SK-N-SH (cell line): Measurements from ENCODE around the gene STT3A.

Source experiments
- EP300 ChIP-seq, 2 experiments: IDR thresholded peaks; 2 replicates each; pipeline versions ENCODE4 v1.4.0 to v1.6.1; 2012; ENCODE audit warnings: borderline replicate concordance in 1 of 2, low read depth in 1 of 2, low read length in 1 of 2
- FOXJ3 ChIP-seq: sonication (generic); formaldehyde crosslinking; IDR thresholded peaks from 2 replicates; pipeline ENCODE4 v1.5.1; 2020; ENCODE audit warnings: mild to moderate bottlenecking, missing genetic modification reagents
- JUND ChIP-seq: IDR thresholded peaks from 2 replicates; pipeline ENCODE4 v1.4.0; 2012
- POLR2AphosphoS5 ChIP-seq: IDR thresholded peaks from 2 replicates; pipeline ENCODE4 v1.6.1; 2012; ENCODE audit warnings: low read depth, low read length
- RAD21 ChIP-seq: IDR thresholded peaks from 2 replicates; pipeline ENCODE4 v1.6.1; 2012; ENCODE audit warnings: mild to moderate bottlenecking, low read length
- RCOR1 ChIP-seq: fragments of 150-350 bp; IDR thresholded peaks from 2 replicates; pipeline ENCODE4 v1.6.1; 2017; ENCODE audit warnings: antibody characterized with exemption, low read length
- RFX5 ChIP-seq: IDR thresholded peaks from 2 replicates; pipeline ENCODE4 v1.6.1; 2012; ENCODE audit warnings: mild to moderate bottlenecking, improper control_type of control experiment, low read length
- YY1 ChIP-seq: IDR thresholded peaks from 2 replicates; pipeline ENCODE4 v1.4.0; 2012; ENCODE audit warnings: low read depth, mild to moderate bottlenecking
- TF ChIP-seq, protein P1 (sequence below): fragments of 200-600 bp; sonication (generic); IDR thresholded peaks from 2 replicates; pipeline ENCODE4 v1.6.1; 2017; ENCODE audit warnings: antibody characterized with exemption, mild to moderate bottlenecking, moderate library complexity

DNA sequence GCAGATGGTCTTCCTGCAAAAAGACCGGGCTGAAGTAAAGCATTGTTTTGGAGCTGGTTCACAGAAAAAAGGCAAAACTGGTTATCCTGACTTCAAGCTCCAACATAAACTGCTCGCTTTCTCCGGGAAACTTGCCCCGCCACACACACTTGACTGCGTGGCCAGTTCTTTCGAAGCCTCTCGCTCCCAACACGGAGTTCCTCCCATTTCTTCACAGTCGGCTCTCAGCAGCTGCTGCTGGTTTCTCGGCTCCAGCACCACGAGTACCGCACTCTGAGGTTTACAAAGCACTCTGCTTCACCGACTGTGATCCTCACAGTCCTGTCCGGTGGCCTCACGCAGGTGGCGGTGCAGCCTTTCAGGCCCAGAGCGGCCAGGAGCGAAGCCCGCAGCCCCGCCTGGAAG is 32.6 kb downstream of the STT3A start:
- TF ChIP-seq, protein P1, sequence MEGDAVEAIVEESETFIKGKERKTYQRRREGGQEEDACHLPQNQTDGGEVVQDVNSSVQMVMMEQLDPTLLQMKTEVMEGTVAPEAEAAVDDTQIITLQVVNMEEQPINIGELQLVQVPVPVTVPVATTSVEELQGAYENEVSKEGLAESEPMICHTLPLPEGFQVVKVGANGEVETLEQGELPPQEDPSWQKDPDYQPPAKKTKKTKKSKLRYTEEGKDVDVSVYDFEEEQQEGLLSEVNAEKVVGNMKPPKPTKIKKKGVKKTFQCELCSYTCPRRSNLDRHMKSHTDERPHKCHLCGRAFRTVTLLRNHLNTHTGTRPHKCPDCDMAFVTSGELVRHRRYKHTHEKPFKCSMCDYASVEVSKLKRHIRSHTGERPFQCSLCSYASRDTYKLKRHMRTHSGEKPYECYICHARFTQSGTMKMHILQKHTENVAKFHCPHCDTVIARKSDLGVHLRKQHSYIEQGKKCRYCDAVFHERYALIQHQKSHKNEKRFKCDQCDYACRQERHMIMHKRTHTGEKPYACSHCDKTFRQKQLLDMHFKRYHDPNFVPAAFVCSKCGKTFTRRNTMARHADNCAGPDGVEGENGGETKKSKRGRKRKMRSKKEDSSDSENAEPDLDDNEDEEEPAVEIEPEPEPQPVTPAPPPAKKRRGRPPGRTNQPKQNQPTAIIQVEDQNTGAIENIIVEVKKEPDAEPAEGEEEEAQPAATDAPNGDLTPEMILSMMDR: no peak
- TF ChIP-seq JUND: no peak
- TF ChIP-seq POLR2AphosphoS5: no peak
- TF ChIP-seq EP300 (IDR thresholded peaks at IDR 0.05; ENCODE audit: borderline replicate concordance in 1 of 2, low read depth in 1 of 2, low read length in 1 of 2): no peak
- no peak for TF ChIP-seq RCOR1
- TF ChIP-seq RAD21: no peak
- TF ChIP-seq RFX5: no peak
- no peak for TF ChIP-seq FOXJ3 (CRISPR knock-in tag)
- no peak for TF ChIP-seq YY1
